H1 (cell line): ENCODE results near the gene SLPI. TPM values are rescaled to one million over a fixed set of nuclear protein-coding genes. Genes with fewer than 3 reads are reported as not detected.

ENCODE experiments used
- ASH2L ChIP-seq: fragments of 200-600, 300-600 bp; sonication (generic); IDR thresholded peaks from one replicate; pipeline ENCODE4 v1.7.1; 2017; ENCODE audit warnings: low read length
- ATF2 ChIP-seq: IDR thresholded peaks from 2 replicates; pipeline ENCODE4 v1.6.1; 2012; ENCODE audit warnings: low read length, inconsistent platforms
- CHD1 ChIP-seq: IDR thresholded peaks from 2 replicates; pipeline ENCODE4 v1.6.1; 2012; ENCODE audit warnings: low read depth, low read length, improper control_type of control experiment
- CREB1 ChIP-seq: IDR thresholded peaks from 2 replicates; pipeline ENCODE4 v1.6.1; 2012; ENCODE audit warnings: inconsistent platforms
- CTCF ChIP-seq, 3 experiments: IDR thresholded peaks; 1 replicate in 2 of 3; 2 replicates in 1 of 3; pipeline versions ENCODE4 v1.5.1 to v1.6.1; 2011; ENCODE audit warnings: low read length in 3 of 3, mild to moderate bottlenecking in 3 of 3, inconsistent platforms in 2 of 3, low read depth in 1 of 3, moderate library complexity in 1 of 3; ENCODE audit not compliant: insufficient read depth in 1 of 3; ENCODE audit errors: control extremely low read depth in 1 of 3
- HDAC2 ChIP-seq, 2 experiments: fragments of 300-600 bp in 1 of 2; sonication (generic) in 1 of 2; IDR thresholded peaks; 2 replicates each; pipeline ENCODE4 v1.6.1; 2011 to 2012; ENCODE audit warnings: low read depth in 2 of 2, low read length in 2 of 2, mild to moderate bottlenecking in 2 of 2, moderate library complexity in 2 of 2, borderline replicate concordance in 1 of 2, inconsistent platforms in 1 of 2
- HDAC6 ChIP-seq: IDR thresholded peaks from one replicate; pipeline ENCODE4 v1.7.1; 2012; ENCODE audit warnings: low read depth, mild to moderate bottlenecking, inconsistent platforms, low read length, moderate library complexity
- JUND ChIP-seq: IDR thresholded peaks from 2 replicates; pipeline ENCODE4 v1.6.1; 2011; ENCODE audit warnings: mild to moderate bottlenecking, improper control_type of control experiment, low read length
- POLR2AphosphoS5 ChIP-seq: IDR thresholded peaks from 2 replicates; pipeline ENCODE4 v1.6.1; 2011; ENCODE audit warnings: low read depth, low read length
- RAD21 ChIP-seq, 2 experiments: IDR thresholded peaks in 1 of 2; conservative IDR thresholded peaks in 1 of 2; 2 replicates each; pipeline ENCODE4 v1.6.1; 2011; ENCODE audit warnings: low read depth in 2 of 2, low read length in 2 of 2, improper control_type of control experiment in 1 of 2, inconsistent platforms in 1 of 2, mild to moderate bottlenecking in 1 of 2, moderate library complexity in 1 of 2
- RNF2 ChIP-seq: fragments of 200-900, 300-1000 bp; sonication (generic); IDR thresholded peaks from 2 replicates; pipeline ENCODE4 v1.7.1; 2016; ENCODE audit warnings: borderline replicate concordance, low read depth, mild to moderate bottlenecking, antibody characterized with exemption, low read length; ENCODE audit not compliant: poor library complexity, severe bottlenecking; ENCODE audit errors: missing control alignments
- SIN3A ChIP-seq, 2 experiments: IDR thresholded peaks in 1 of 2; conservative IDR thresholded peaks in 1 of 2; 2 replicates each; pipeline ENCODE4 v1.6.1; 2011 to 2012; ENCODE audit warnings: low read length in 2 of 2, improper control_type of control experiment in 1 of 2, low read depth in 1 of 2, mild to moderate bottlenecking in 1 of 2
- SP2 ChIP-seq: IDR thresholded peaks from 2 replicates; pipeline ENCODE4 v1.6.1; 2012; ENCODE audit warnings: mild to moderate bottlenecking, low read length, inconsistent platforms
- SP4 ChIP-seq: IDR thresholded peaks from 2 replicates; pipeline ENCODE4 v1.6.1; 2012; ENCODE audit warnings: low read length, inconsistent platforms
- SRF ChIP-seq: IDR thresholded peaks from 2 replicates; pipeline ENCODE4 v1.6.1; 2011; ENCODE audit warnings: mild to moderate bottlenecking, low read depth, low read length, moderate library complexity
- TAF1 ChIP-seq: IDR thresholded peaks from 2 replicates; pipeline ENCODE4 v1.6.1; 2011; ENCODE audit warnings: mild to moderate bottlenecking, low read depth, low read length
- TBP ChIP-seq: IDR thresholded peaks from 2 replicates; pipeline ENCODE4 v1.6.1; 2011; ENCODE audit warnings: low read depth, low read length, improper control_type of control experiment
- polyA plus RNA-seq, 7 experiments: library from polyadenylated mRNA; depleted of rRNA in 3 of 7; stranded (reverse) in 5 of 7; unstranded in 2 of 7; fragments of >200 nt in 5 of 7; fragments of 200-250 nt in 2 of 7; gene quantifications; 1 replicate in 5 of 7; 2 replicates in 1 of 7; 4 replicates in 1 of 7; pipeline versions ENCODE4 v1.2.1 to v1.2.3, GENCODE V29; 2011 to 2013; ENCODE audit warnings: missing spikeins in 2 of 7, mixed read lengths in 2 of 7
- total RNA-seq: library from RNA; stranded (reverse); fragmentation: NEBNext Ultra II Directional; extraction: Animal tissue kit (Norgen Biotek cat#: 25700); gene quantifications from 2 replicates; pipeline ENCODE4 v1.2.1, GENCODE V29; 2021

The SLPI gene
- total and polyA plus RNA-seq, 2 of the 8 experiments (the other 6 are each of a cell fraction or from before 2014, with no cell fraction given): not detected

DNA sequence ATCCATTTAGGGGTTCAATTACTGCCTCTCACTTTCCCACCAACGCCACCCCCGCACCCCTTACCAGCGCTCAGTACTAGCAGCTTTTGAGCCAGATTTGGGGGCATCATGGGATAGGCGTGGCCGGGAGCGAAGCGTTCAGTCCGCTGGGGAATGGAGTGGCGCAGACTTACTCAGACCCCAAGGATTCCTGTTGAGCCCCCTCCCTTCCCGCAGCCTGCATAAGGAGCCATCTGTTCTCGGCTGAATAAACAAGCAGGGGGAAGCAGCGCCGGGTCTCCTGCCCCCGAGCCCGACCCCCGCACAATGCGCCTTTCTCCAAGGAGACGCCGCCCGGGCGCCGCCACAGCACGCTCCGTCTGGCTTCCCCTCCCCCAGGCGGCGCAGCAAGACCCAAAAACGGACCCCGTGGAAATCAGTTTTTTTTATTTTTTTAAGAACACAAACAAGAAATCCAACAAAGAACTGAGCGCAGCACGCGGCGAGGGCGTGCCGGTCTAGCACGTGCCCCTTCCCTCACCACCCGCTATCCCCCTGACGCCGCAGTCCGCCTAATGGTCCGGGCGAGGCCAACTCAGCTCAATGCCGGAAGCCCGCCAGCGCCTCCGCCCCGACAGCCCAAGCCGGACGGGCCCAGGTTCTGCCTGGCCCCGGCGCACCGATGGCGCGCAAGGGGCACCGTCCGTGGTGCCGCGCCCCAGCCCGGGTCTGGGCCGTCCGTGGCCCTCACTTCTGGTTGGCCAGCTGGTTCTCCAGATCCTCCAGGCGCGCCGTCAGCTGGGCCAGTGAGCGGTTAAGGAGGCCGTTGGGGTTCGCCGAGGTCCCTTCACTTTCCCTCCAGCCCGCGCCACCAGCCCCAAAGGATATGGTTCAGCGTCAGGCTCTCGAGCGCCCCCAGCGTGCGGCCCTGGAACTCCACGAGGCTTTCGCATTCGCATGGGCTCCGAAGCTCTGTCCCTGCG is 39.0 kb upstream of the SLPI start (continued):
- no peak for TF ChIP-seq HDAC6
- TF ChIP-seq JUND: peak; percentile 37; the same call in 1 of the 2 replicates
- TF ChIP-seq SRF: no peak
- TF ChIP-seq CREB1: peak; percentile 65; the same call in 1 of the 2 replicates
- peak; percentile 78 for TF ChIP-seq TBP
- peak; percentile 72 for TF ChIP-seq TAF1
- TF ChIP-seq HDAC2 (IDR thresholded peaks at IDR 0.05; ENCODE audit: borderline replicate concordance in 1 of 2, low read depth in 2 of 2, low read length in 2 of 2): 0 out of 4 replicates have a peak, but pooled peaks of 1 of the 2 experiments have one; percentile 59
- TF ChIP-seq POLR2AphosphoS5: peak; percentile 52; the same call in 1 of the 2 replicates
- no peak for TF ChIP-seq CHD1
- peak in 1 of 2 experiments; percentile 57; a peak in 1 of 4 replicates for TF ChIP-seq SIN3A (conservative IDR thresholded peaks at IDR 0.05 in 1 of 2, IDR thresholded peaks at IDR 0.05 in 1 of 2; ENCODE audit: low read depth in 1 of 2, low read length in 2 of 2)
- TF ChIP-seq SP4: peak; percentile 79; the same call in 1 of the 2 replicates
- peak; percentile 88 to 96 (median 89) for TF ChIP-seq CTCF (IDR thresholded peaks at IDR 0.05; ENCODE audit: control extremely low read depth in 1 of 3, insufficient read depth in 1 of 3, low read depth in 1 of 3, low read length in 3 of 3)
- TF ChIP-seq SP2: no peak
- TF ChIP-seq RAD21 (IDR thresholded peaks at IDR 0.05 in 1 of 2, conservative IDR thresholded peaks at IDR 0.05 in 1 of 2; ENCODE audit: low read depth in 2 of 2, low read length in 2 of 2): peak; percentile 37 to 50
- TF ChIP-seq RNF2: no peak
- peak; percentile 76 for TF ChIP-seq ASH2L
- TF ChIP-seq ATF2: 0 out of 2 replicates have a peak, but pooled peaks have one; percentile 32
